HEK293 (cell line): ENCODE measurements around the gene ACAD11.

Experiments
- CTCF ChIA-PET: fragments of 350-600 bp; formaldehyde crosslinking; extraction: SDS; loops from one replicate; lab custom pipeline; 2021; ENCODE audit warnings: antibody characterized with exemption; lab: Yijun Ruan, JAX
- POLR2A ChIA-PET: fragments of 300-600 bp; formaldehyde crosslinking; extraction: SDS; loops from one replicate; lab custom pipeline; 2020; ENCODE audit warnings: antibody characterized with exemption, inconsistent platforms; lab: Yijun Ruan, JAX
- H3K27ac ChIP-seq: fragments of 200-500 bp; sonication (Bioruptor generic); 2 replicates; pipeline ENCODE4 v1.5.1; 2014; ENCODE audit warnings: low read depth, low read length, control low read depth, inconsistent platforms; ENCODE audit errors: extremely low read depth
- H3K36me3 ChIP-seq, 2 experiments: fragments of 200-500 bp in 1 of 2; sonication (Bioruptor generic) in 1 of 2; 1 replicate in 1 of 2; 2 replicates in 1 of 2; pipeline ENCODE4 v1.5.1; 2014 to 2017; ENCODE audit warnings: inconsistent platforms in 2 of 2, low read length in 2 of 2; ENCODE audit not compliant: control insufficient read depth in 2 of 2, insufficient read depth in 1 of 2
- H3K4me1 ChIP-seq: fragments of 200-500 bp; sonication (Bioruptor generic); 2 replicates; pipeline ENCODE4 v1.5.1; 2014; ENCODE audit warnings: mild to moderate bottlenecking, low read length, inconsistent platforms; ENCODE audit not compliant: control insufficient read depth, insufficient read depth
- H3K4me3 ChIP-seq: 2 replicates; pipeline ENCODE4 v1.5.1; 2011; ENCODE audit warnings: low read depth, mild to moderate bottlenecking, control low read depth, low read length, moderate library complexity
- H3K9me3 ChIP-seq: fragments of 200-500 bp; sonication (Bioruptor generic); 2 replicates; pipeline ENCODE4 v1.5.1; 2014; ENCODE audit warnings: low read depth, low read length, inconsistent platforms; ENCODE audit not compliant: control insufficient read depth, insufficient read depth
- HOXA7 ChIP-seq: sonication (generic); formaldehyde crosslinking; IDR thresholded peaks from 2 replicates; pipeline ENCODE4 v1.8.1; 2022; ENCODE audit warnings: missing genetic modification reagents, borderline replicate concordance
- SCRT1 ChIP-seq: fragments of 450-650 bp; formaldehyde crosslinking; IDR thresholded peaks from 2 replicates; pipeline ENCODE4 v1.5.1; 2016; ENCODE audit warnings: missing biosample characterization, missing genetic modification characterization, borderline replicate concordance
- SETDB1 ChIP-seq: IDR thresholded peaks from one replicate; pipeline ENCODE4 v1.6.1; 2017; ENCODE audit warnings: mild to moderate bottlenecking, low read length, moderate library complexity, mixed read lengths; ENCODE audit not compliant: insufficient read length
- ZBTB8A ChIP-seq: fragments of 450-650 bp; formaldehyde crosslinking; IDR thresholded peaks from 2 replicates; pipeline ENCODE4 v1.5.1; 2016; ENCODE audit warnings: missing biosample characterization, missing genetic modification characterization
- ZIC2 ChIP-seq: fragments of 450-650 bp; formaldehyde crosslinking; IDR thresholded peaks from 2 replicates; pipeline ENCODE4 v1.5.1; 2016; ENCODE audit warnings: missing biosample characterization, missing genetic modification characterization
- ZNF175 ChIP-seq: fragments of 450-650 bp; formaldehyde crosslinking; IDR thresholded peaks from 2 replicates; pipeline ENCODE4 v1.5.1; 2016; ENCODE audit warnings: missing biosample characterization, missing genetic modification characterization
- ZNF19 ChIP-seq: fragments of 450-650 bp; formaldehyde crosslinking; IDR thresholded peaks from 2 replicates; pipeline ENCODE4; 2016; ENCODE audit warnings: missing biosample characterization, missing genetic modification characterization, low read depth
- ZNF23 ChIP-seq: fragments of 450-650 bp; formaldehyde crosslinking; IDR thresholded peaks from 2 replicates; pipeline ENCODE4 v1.5.1; 2016; ENCODE audit warnings: missing biosample characterization, missing genetic modification characterization, borderline replicate concordance
- ZNF274 ChIP-seq, 2 experiments: fragments of 200-500 bp in 1 of 2; fragments of 450-650 bp in 1 of 2; sonication (Bioruptor generic) in 1 of 2; formaldehyde crosslinking in 1 of 2; IDR thresholded peaks; 2 replicates each; pipeline versions ENCODE4 v1.5.1 to v1.6.1; 2014 to 2016; ENCODE audit warnings: borderline replicate concordance in 1 of 2, inconsistent platforms in 1 of 2, low read length in 1 of 2, missing biosample characterization in 1 of 2, missing genetic modification characterization in 1 of 2
- ZNF335 ChIP-seq: fragments of 450-650 bp; formaldehyde crosslinking; conservative IDR thresholded peaks from 2 replicates; pipeline ENCODE4 v1.5.1; 2016; ENCODE audit warnings: missing biosample characterization, missing genetic modification characterization
- ZNF366 ChIP-seq: fragments of 450-650 bp; formaldehyde crosslinking; conservative IDR thresholded peaks from 2 replicates; pipeline ENCODE4 v1.5.1; 2016; ENCODE audit warnings: missing biosample characterization, missing genetic modification characterization
- ZNF416 ChIP-seq: fragments of 450-650 bp; formaldehyde crosslinking; IDR thresholded peaks from 2 replicates; pipeline ENCODE4 v1.5.1; 2016; ENCODE audit warnings: missing biosample characterization, missing genetic modification characterization
- ZNF596 ChIP-seq: fragments of 450-650 bp; IDR thresholded peaks from 2 replicates; pipeline ENCODE4 v1.5.0; 2018; ENCODE audit warnings: missing biosample characterization, mild to moderate bottlenecking, missing genetic modification characterization, moderate library complexity
- ZNF621 ChIP-seq: fragments of 450-650 bp; formaldehyde crosslinking; IDR thresholded peaks from 2 replicates; pipeline ENCODE4 v1.5.1; 2017; ENCODE audit warnings: missing biosample characterization, missing genetic modification characterization
- ZNF626 ChIP-seq: fragments of 450-650 bp; sonication (Bioruptor Pico); formaldehyde crosslinking; IDR thresholded peaks from 2 replicates; pipeline ENCODE4 v1.5.1; 2018; ENCODE audit warnings: missing biosample characterization, missing genetic modification characterization, inconsistent platforms
- ZNF747 ChIP-seq: fragments of 450-650 bp; formaldehyde crosslinking; IDR thresholded peaks from 2 replicates; pipeline ENCODE4 v1.5.1; 2016; ENCODE audit warnings: missing biosample characterization, missing genetic modification characterization
- ZNF785 ChIP-seq: fragments of 450-650 bp; formaldehyde crosslinking; IDR thresholded peaks from 2 replicates; pipeline ENCODE4 v1.5.1; 2016; ENCODE audit warnings: missing biosample characterization, missing genetic modification characterization
- ZNF791 ChIP-seq: fragments of 450-650 bp; formaldehyde crosslinking; IDR thresholded peaks from 2 replicates; pipeline ENCODE4 v1.5.1; 2016; ENCODE audit warnings: missing biosample characterization, missing genetic modification characterization
- ZNF843 ChIP-seq: fragments of 450-650 bp; formaldehyde crosslinking; IDR thresholded peaks from 2 replicates; pipeline ENCODE4 v1.5.1; 2016; ENCODE audit warnings: missing biosample characterization, missing genetic modification characterization
- TF ChIP-seq, protein P1 (sequence below): fragments of 450-650 bp; formaldehyde crosslinking; IDR thresholded peaks from 2 replicates; pipeline ENCODE4 v1.5.0; 2017; ENCODE audit warnings: missing biosample characterization, missing genetic modification characterization, borderline replicate concordance
- TF ChIP-seq, protein P2 (sequence below): fragments of 450-650 bp; formaldehyde crosslinking; IDR thresholded peaks from 2 replicates; pipeline ENCODE4 v1.5.1; 2016; ENCODE audit warnings: missing biosample characterization, missing genetic modification characterization
- TF ChIP-seq, protein P3 (sequence below): fragments of 450-650 bp; formaldehyde crosslinking; IDR thresholded peaks from 2 replicates; pipeline ENCODE4 v1.5.1; 2016; ENCODE audit warnings: missing biosample characterization, missing genetic modification characterization
- TF ChIP-seq, protein P4 (sequence below): fragments of 450-650 bp; formaldehyde crosslinking; IDR thresholded peaks from 2 replicates; pipeline ENCODE4 v1.5.1; 2016; ENCODE audit warnings: missing biosample characterization, missing genetic modification characterization
- TF ChIP-seq, protein P5 (sequence below): fragments of 450-650 bp; formaldehyde crosslinking; IDR thresholded peaks from 2 replicates; pipeline ENCODE4 v1.5.1; 2016; ENCODE audit warnings: missing biosample characterization, missing genetic modification characterization

Gene ACAD11

DNA sequence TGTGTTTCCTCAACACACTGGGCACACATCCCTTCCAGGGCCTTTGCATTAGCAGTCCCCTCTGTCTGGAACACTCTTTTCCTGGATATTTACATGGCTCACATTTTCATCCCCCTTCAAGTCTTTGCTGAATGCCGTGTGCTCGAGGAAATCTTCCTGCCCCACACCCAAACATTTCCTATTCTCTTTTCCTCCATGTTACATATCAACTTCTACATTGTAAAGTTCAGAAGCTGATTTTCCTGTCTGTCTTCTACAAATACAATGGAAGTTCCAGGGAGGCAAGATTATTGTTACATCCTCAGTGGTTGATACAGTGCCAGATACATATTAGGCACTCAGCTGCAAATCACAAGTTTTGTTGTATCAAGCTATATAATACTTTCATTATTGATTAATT, 4.1 kb downstream of the ACAD11 start:
- H3K4me1 ChIP-seq: no peaks in the 10 kb centered on the region
- CTCF ChIA-PET: no interaction called here

DNA sequence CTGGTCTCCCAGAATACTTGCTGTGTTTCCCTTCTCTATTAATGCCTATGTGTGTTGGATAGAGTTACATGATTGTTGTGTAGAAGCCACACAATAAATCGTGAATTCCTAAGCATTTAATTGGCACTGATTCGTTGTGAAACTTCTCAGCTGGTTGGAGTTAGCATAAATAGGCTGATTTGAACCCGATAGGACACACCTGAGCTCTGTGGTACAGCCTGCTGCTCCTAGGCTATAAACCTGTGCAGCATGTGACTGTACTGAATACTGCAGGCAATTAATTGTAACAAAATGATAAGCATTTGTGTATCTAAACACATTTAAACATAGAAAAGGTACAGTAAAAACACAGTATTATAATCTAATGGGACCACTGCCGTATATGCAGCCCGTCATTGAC, 4.9 kb downstream of the ACAD11 start:
- TF ChIP-seq ZIC2 (tag by site-specific recombination) (no peak), ZNF23 (no peak), ZNF621 (tag by site-specific recombination) (no peak), ZNF626 (tag by site-specific recombination) (no peak), ZNF335 (tag by site-specific recombination) (no peak), ZBTB8A (no peak), ZNF416 (no peak), ZNF843 (tag by site-specific recombination) (no peak)
- TF ChIP-seq, protein P1, sequence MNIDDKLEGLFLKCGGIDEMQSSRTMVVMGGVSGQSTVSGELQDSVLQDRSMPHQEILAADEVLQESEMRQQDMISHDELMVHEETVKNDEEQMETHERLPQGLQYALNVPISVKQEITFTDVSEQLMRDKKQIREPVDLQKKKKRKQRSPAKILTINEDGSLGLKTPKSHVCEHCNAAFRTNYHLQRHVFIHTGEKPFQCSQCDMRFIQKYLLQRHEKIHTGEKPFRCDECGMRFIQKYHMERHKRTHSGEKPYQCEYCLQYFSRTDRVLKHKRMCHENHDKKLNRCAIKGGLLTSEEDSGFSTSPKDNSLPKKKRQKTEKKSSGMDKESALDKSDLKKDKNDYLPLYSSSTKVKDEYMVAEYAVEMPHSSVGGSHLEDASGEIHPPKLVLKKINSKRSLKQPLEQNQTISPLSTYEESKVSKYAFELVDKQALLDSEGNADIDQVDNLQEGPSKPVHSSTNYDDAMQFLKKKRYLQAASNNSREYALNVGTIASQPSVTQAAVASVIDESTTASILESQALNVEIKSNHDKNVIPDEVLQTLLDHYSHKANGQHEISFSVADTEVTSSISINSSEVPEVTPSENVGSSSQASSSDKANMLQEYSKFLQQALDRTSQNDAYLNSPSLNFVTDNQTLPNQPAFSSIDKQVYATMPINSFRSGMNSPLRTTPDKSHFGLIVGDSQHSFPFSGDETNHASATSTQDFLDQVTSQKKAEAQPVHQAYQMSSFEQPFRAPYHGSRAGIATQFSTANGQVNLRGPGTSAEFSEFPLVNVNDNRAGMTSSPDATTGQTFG: no peak
- no peaks in the 10 kb centered on the region for H3K4me1 ChIP-seq
- H3K4me3 ChIP-seq: no peak overlapping the region
- ChIA-PET CTCF (interaction anchor here (0.6 kb wide), 1 partner anchor 520 kb away, joined by 3 read pairs; no protein-coding TSS in a partner anchor), POLR2A (no interaction called here)
- no peaks in the 10 kb centered on the region for H3K9me3 ChIP-seq
- H3K36me3 ChIP-seq: no peaks in the 10 kb centered on the region
- no peak overlapping the region for H3K27ac ChIP-seq

More for the DNA sequence above, 4.1 kb downstream of the ACAD11 start:
- POLR2A ChIA-PET: no interaction called here
- Histone ChIP-seq H3K4me3 (no peak overlapping the region), H3K9me3 (no peaks in the 10 kb centered on the region), H3K27ac (no peak overlapping the region), H3K36me3 (no peaks in the 10 kb centered on the region)
- TF ChIP-seq ZNF366 (tag by site-specific recombination) (no peak), ZNF175 (tag by site-specific recombination) (no peak), HOXA7 (CRISPR knock-in tag) (no peak), ZNF747 (tag by site-specific recombination) (no peak), ZNF791 (tag by site-specific recombination) (no peak), ZNF596 (no peak), ZNF19 (no peak), ZNF274 (IDR thresholded peaks at IDR 0.05; ENCODE audit: low read length) (no peak), ZNF274 (tag by site-specific recombination; IDR thresholded peaks at IDR 0.05; ENCODE audit: borderline replicate concordance) (no peak), SCRT1 (tag by site-specific recombination) (no peak), SETDB1 (no peak), ZNF785 (no peak)
- TF ChIP-seq, protein P2, sequence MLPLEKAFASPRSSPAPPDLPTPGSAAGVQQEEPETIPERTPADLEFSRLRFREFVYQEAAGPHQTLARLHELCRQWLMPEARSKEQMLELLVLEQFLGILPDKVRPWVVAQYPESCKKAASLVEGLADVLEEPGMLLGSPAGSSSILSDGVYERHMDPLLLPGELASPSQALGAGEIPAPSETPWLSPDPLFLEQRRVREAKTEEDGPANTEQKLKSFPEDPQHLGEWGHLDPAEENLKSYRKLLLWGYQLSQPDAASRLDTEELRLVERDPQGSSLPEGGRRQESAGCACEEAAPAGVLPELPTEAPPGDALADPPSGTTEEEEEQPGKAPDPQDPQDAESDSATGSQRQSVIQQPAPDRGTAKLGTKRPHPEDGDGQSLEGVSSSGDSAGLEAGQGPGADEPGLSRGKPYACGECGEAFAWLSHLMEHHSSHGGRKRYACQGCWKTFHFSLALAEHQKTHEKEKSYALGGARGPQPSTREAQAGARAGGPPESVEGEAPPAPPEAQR (tag by site-specific recombination): no peak
- TF ChIP-seq, protein P3, sequence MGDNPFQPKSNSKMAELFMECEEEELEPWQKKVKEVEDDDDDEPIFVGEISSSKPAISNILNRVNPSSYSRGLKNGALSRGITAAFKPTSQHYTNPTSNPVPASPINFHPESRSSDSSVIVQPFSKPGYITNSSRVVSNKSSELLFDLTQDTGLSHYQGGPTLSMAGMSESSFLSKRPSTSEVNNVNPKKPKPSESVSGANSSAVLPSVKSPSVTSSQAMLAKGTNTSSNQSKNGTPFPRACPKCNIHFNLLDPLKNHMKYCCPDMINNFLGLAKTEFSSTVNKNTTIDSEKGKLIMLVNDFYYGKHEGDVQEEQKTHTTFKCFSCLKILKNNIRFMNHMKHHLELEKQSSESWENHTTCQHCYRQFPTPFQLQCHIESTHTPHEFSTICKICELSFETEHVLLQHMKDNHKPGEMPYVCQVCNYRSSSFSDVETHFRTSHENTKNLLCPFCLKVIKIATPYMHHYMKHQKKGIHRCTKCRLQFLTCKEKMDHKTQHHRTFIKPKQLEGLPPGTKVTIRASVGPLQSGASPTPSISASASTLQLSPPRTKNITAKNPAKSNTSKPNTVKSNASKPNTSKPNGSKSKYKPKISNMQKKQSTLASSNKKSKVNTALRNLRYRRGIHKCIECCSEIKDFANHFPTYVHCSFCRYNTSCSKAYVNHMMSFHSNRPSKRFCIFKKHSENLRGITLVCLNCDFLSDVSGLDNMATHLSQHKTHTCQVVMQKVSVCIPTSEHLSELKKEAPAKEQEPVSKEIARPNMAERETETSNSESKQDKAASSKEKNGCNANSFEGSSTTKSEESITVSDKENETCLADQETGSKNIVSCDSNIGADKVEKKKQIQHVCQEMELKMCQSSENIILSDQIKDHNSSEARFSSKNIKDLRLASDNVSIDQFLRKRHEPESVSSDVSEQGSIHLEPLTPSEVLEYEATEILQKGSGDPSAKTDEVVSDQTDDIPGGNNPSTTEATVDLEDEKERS (tag by site-specific recombination): no peak
- TF ChIP-seq, protein P4, sequence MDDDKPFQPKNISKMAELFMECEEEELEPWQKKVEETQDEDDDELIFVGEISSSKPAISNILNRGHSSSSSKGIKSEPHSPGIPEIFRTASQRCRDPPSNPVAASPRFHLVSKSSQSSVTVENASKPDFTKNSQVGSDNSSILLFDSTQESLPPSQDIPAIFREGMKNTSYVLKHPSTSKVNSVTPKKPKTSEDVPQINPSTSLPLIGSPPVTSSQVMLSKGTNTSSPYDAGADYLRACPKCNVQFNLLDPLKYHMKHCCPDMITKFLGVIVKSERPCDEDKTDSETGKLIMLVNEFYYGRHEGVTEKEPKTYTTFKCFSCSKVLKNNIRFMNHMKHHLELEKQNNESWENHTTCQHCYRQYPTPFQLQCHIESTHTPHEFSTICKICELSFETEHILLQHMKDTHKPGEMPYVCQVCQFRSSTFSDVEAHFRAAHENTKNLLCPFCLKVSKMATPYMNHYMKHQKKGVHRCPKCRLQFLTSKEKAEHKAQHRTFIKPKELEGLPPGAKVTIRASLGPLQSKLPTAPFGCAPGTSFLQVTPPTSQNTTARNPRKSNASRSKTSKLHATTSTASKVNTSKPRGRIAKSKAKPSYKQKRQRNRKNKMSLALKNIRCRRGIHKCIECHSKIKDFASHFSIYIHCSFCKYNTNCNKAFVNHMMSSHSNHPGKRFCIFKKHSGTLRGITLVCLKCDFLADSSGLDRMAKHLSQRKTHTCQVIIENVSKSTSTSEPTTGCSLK (tag by site-specific recombination): no peak
- TF ChIP-seq, protein P5, sequence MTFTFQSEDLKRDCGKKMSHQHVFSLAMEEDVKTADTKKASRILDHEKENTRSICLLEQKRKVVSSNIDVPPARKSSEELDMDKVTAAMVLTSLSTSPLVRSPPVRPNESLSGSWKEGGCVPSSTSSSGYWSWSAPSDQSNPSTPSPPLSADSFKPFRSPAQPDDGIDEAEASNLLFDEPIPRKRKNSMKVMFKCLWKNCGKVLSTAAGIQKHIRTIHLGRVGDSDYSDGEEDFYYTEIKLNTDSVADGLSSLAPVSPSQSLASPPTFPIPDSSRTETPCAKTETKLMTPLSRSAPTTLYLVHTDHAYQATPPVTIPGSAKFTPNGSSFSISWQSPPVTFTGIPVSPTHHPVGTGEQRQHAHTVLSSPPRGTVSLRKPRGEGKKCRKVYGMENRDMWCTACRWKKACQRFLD (tag by site-specific recombination): no peak
